Measurements from ENCODE around the gene NFATC2.
"Not testable (repeated sequence)": the region's sequence is repeated elsewhere in the genome, so short reads cannot be mapped to it uniquely, and the experiment has no call there.

The NFATC2 gene

DNA sequence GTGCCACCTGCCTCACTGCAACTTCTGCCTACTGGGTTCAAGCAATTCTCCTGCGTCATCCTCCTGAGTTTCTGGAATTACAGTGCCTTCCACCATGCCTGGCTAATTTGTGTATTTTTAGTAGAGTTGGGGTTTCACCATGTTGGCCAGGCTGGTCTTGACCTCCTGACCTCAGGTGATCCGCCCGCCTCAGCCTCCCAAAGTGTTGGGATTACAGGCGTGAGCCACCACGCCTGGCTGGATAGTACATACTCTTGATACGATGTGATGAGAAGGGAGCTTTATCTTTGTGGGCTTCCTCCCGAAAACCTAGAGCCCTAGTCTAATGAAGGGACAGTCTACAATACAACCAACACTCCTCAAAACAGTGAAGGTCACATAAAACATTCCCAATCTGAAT is 2.4 kb downstream of the NFATC2 start:
- DNase-seq (ENCODE audit: low read depth in 2 of 2) = not testable (repeated sequence)

DNA sequence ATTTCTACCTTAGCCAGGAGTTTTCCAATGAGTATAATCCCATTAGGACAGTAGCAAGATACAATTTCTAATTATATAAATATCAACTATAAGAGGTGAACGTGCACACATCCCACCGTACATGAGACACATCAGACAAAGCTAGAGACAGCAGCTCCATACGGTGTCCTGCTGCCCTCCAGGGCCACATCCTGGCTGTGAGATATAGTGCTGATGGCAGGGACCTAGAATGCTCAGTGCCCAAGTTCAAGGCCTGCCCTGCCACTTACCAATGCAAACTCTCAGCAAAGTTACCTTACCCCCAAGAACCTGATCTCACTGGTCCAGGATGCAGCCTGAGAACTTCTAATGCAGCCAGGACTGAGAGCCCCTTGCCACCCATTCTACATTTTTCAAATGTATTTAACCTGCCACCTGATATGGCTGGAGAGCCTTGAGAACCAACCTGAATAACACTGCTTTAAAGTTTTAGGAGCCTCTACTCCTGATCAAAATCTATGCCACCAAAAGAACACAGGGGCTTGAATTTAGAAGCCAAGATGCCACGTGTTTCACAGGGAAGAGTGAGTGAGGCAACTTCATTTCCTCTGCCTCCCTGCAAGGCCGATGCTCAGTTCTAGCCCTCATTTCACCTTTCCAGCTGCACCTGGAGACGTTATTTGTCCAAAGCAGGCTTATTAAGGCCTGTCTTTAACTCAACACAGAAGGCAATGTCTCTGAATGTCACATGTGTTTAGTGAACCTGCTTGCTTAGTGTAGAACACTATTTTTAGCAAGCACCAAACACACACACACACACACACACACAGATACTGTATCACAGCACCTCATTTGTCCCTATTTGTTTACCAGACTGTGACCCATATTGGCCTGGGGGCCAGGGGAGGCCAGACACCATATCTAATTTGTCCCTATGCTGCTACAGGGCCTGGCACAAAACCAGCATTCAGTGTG is 6.1 kb downstream of the NFATC2 start:
- DNase-seq (ENCODE audit: low read depth in 2 of 2) = no peak

DNA sequence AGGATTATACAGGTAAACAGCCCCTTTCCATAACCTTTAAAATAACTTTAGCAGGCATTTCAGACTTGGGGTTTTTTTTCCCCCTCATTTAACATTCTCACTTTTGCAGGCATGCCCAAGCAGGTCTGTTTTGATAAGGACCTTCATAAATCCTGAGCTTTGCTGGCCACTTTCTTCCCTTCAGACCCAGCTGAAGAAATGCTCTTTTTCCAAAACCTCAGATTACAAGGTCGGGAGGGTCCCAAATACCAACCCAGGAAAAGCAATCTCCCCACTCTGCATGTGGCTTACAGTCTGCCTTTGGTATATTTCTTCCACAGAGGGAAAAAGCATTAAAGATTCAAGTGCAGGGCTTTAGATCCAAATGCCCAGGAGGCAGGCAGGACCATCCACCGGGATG is 6.8 kb downstream of the NFATC2 start:
- DNase-seq (ENCODE audit: low read depth in 2 of 2) = no peak

DNA sequence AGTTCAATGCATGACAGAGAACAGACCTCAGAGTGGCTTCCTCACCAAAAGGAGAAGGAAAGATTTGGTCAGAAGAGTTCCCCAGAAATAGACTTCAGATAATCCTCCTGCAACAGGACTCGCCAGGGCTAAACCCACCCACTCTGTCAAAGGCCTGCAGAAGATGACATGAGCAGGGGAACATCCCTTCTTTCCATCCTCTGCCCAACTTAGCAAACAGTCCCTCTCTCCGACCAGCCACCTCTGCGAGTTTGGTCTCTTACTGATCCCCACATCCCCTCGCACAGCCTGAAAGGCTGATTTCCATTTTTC is 7.5 kb downstream of the NFATC2 start:
- DNase-seq (ENCODE audit: low read depth in 2 of 2) = no peak

DNA sequence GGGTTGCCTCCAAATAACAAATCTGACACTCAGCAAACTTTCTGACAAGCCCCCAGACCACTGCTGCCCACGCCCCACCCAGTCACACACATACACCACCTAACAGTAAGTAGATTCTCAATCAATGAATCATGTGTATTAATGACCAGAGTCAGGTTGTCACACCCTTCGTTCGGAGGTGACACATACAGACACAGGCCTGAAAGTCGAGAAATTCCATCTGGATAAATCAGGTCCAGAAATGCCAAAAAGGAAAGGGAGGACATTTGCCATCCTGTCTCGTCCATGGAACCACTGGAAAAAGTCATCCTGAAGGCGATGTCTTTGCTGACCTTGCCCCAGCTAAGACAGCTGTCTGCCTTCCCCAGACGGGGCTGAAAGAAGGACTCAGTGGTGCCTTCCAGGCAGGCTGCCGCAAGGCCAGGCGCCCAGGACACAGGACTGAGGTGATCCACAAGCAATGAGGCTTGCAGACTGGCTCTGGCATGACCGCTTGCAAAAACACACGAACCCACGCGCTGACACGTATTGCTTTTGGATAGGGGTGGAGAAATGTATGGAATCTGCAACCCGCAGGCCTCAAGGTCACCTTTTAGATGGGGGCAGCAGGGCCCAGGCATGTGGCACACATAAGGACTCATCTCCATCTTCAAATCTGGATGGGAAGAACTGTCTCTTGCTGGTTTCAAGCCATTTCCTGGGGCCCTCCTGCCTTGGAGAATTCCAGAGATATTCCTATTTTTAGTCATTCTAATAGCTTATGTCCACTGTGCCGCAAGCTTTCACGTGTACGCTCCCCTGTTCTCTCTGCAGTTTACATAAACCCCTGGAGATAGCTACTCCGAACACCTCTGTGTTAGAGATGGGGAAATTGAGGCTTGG is 9.0 kb downstream of the NFATC2 start:
- no peak for DNase-seq (ENCODE audit: low read depth in 2 of 2)

DNA sequence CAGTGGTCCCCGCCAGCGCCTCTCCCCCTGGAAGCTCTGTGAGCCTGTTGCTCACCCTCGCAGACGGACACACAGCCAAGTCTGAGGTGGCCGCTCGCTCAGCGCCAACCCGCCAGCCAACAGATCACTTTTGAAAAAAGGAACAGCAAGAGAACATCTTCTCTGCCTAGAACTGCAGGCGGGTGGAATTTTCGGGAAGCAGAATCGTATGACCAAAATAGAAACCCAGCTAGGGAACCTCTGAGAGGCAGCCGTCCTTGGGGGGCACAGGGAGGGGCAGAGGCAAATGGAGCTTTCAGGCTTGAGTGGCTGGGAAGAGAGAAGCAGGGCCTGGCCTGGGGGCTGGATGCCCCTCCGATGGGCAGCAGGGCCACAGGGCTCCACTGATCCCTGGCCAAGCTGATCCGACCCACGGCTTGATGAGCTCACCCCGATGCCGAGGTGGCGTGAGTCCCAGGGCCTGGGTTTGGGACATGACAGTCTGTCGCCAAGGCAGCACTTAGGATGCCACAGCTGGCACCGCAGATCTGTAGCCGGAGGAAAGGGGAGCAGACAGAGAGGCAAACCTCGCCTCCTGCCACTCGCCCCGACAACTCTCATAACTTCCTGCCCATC is 9.8 kb downstream of the NFATC2 start:
- DNase-seq (ENCODE audit: low read depth in 2 of 2) = no peak

DNA sequence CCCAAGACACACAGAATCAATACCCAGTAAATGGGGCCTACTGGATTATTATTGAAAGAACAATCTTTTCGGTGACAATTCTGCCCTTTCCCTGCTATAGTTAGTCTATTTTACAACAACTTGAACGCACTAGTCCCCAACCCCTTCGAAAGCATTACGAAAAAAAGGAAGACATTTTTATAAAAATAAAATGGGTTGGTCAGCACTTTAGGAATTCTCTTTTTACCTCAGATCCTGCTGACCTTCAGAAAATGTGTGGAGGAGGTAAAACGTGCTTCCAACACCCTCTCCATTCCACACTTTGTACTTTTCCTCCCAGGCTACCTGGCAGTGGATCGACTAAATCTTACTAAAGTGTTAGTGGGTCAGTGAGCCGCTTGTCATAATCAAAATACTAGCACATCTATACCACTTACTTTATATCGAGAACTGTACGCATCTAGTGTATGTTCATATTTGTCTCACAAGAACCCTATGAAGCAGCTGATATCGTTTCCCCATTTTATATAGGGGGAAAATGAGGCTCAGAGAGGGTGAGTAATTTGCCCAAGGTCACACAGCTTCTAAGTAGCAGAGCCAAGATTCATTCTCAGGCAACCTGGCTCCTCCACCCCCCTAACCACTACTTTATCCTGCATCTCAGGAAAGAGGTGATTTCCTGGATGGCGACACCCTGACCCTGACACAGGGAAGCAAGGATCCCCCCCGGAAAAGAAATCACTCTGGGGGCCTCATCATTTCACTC is 10.6 kb downstream of the NFATC2 start:
- no peak for DNase-seq (ENCODE audit: low read depth in 2 of 2)

DNA sequence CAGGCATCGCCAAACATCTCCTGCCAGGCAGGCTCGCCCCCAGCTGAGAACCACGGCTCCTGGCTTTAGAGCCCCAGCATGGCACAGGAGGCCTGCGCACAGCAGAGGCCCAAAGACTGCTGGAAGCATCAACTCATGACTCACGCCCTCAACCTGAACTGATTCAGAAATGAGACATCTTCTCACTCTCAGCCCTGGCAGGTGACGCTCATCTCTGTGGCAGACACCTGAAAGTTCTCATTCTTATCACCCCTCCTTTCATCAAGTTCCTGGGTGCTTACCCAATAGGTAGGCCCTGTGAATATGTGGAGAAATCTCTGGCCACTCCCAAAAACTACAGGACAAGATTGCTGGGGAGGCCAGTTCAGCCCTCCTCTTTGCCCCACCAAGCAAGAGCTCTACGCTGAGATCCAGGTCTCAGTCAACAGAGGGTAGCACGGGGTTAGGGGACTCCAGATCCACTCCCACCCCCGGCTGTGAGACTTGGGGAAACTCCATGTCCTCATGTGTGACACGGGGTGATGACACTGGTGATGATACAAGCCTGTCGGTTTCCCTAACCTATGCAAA is 11.3 kb downstream of the NFATC2 start:
- peak; percentile 42 to 68 for DNase-seq (ENCODE audit: low read depth in 2 of 2)

DNA sequence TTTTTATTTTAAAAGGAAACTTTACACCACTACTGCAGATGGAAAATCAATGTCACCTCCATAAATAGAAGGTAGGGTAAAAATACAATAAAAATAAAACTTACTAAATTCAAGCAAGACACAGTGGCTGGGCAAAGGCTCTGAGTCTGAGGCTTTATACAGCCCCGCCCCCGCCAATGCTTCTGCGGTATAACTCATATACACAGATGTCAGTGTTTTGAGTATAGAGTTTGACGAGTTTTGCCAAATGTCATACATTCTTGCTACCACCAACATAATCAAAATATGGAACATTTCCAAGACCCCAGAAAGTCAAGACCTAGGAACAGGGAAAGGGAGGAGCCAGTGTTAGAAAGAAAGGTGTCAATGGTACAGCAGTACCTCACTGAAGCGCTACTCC is 12.8 kb downstream of the NFATC2 start:
- DNase-seq (ENCODE audit: low read depth in 2 of 2) = peak; percentile 35 to 65

DNA sequence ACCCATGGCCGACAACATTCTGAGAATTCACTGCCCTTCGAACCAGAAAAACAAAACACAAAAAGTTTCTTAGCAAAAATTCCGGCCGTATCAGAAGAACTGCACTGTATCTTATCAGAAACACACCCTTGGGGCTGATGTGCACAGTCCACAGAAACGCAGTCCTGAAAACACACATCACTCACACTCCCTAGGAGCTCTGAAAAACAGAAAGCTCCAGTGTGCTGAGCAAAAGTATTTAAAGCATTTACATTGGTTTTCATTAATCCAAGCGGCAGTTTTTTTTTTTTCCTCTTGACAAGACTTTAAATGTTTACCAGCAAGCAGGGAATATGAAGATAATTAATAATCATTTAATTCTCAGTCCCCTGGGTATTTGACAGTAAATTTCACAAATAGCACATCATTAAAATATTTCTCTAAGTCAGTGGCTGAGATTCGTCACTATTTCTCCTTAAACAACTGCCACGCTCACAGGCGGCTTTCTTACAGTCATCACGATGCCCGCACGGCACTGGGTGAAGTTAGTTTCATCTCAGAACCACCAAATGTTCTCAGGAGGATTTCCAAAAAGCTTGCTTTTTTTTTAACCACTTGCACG is 13.3 kb downstream of the NFATC2 start:
- DNase-seq (ENCODE audit: low read depth in 2 of 2) = peak in 1 of 2 donors; percentile 42

DNA sequence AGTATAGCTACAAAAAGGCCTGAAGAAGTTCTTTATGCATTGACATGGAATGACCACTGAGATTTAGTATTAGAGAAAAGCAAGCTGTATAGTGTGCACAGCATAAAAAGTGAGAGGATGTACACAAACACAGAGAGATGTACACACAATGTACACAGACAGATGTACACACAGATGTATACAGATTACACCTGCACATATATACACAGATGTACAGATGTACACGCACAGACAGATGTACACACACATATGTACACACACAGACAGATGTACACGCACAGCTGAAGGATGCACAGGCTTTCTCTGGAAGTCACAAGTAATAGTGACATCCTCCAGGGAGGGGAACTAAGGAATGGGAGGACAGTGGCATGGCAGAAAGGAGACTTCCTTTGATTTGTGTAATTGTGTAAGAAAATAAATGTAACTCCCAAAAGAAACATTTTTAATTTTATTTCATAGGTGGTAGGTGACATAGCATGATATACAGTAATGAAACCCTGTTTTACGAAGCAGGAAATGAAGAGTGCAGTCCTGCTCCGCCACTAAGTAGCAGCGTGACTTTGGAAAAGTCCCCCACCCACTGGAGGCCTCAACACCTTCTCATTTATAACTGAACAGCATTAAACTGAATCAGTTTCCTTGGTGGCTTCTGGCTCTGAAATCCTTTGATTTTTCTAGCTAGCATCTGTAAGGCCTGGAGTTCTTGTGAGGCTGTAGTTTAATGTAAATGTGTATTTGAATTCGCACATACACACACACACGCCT is 14.1 kb downstream of the NFATC2 start:
- DNase-seq (ENCODE audit: low read depth in 2 of 2) = peak in 1 of 2 donors; percentile 59

DNA sequence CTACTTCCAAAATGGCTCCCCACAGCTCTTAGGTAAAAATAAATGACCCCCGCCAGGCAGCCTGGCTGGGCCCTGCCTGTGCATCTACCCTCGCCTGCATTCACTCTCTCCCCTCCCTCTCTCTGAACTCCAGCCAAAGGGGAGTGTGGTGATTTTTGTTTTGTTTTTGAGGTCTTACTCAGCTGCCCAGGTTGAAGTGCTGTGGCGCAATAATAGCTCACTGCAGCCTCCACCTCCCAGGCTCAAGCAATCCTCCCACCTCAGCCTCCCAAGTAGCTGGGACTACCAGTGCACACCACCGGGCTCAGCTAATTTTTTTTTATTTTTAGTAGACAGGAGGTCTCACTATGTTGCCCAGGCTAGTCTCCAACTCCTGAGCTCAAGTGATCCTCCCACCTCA is 15.8 kb downstream of the NFATC2 start:
- no peak for DNase-seq (ENCODE audit: low read depth in 2 of 2)

DNA sequence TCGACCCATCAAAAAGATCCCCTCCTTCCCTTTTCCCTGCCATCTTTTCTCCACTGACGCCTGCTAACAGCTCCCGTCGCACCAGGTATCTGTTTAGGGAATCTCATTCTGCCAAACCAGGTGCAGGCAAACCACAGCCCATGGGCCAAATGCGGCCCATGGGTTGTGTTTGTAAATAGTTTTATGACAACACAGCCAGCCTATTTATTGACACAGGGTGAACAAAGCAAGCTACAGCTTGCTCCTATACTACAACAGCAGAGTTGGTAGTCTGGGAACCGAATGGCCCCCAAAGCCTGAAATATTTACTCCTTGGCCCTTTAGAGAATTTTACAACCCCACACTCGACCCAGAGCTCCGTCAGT is 16.4 kb downstream of the NFATC2 start:
- no peak for DNase-seq (ENCODE audit: low read depth in 2 of 2)

DNA sequence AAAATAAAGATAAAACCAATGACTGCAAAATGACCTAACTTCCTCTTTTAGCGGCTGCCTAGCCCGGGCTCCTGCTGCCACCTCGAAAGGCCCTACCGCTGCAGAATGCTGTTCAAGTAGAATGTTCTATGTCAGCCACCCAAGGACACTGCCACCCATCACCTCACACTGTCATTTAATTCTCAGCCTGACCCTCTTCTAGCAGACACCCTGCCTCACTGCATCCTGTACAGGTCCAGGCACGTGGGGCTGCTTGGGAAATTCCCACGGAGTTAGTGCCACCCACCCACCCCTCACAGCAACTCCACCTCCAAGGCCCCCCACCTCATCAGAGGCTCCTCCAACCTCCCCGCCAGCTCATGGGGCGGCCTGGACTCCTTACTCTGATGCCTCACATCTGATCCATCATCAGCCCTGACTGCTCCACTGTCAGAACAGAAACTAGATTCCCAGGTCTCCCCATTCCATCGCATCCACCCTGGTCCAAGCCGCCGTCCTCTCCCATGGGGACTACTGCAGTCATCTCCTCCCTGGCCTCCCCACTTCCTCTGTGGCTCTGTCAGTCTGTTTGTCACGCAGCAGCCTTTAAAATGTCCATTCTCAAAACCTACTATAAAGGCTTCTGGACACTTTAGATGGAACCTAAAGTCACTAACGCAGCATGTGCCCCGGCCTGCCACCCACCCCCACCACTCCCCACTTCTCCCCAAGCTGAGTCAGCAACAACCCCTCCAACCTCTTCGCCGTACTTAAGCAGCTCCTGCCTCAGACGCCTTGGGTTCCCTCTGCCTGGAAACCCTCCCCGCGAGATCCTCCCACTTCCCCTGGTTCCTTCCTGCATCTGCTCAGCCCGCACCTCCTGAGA is 17.0 kb downstream of the NFATC2 start:
- DNase-seq (ENCODE audit: low read depth in 2 of 2) = peak; percentile 47 to 58

DNA sequence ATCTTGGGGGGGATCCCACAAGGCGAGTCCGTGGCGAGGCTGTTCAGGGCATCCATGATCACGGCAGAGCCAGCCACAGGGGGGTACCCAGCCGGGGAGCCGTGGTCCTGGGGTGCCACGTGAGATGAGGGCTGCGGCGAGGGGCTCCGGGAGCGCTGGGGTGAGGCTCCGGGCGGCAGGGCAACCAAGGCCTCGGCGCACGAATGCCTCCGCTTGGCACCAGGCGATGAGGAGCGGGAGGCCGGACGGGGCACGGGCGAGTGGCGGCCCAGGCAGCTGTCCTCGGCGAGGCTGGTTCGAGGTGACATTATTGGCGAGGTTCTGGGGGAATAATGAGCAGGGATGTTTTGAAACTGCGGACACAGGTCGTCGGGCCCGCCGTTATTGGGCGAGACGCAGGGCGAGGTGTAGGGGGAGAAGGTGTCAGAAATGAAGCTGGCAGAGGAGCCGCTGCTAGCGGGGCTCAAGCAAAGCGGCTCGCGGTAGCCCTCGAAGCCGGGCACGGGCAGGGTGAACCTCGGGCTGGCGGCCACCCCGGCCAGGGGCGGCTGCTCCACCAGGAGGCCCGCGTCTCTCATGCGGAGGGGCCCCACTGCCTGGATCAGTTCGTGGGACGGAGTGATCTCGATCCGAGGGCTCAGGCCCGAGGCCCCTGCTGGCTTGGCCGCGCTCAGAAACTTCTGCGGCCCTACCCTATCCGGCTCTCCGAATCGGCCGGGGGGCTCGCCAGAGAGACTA is 19.1 kb downstream of the NFATC2 start:
- no peak for DNase-seq (ENCODE audit: low read depth in 2 of 2)

DNA sequence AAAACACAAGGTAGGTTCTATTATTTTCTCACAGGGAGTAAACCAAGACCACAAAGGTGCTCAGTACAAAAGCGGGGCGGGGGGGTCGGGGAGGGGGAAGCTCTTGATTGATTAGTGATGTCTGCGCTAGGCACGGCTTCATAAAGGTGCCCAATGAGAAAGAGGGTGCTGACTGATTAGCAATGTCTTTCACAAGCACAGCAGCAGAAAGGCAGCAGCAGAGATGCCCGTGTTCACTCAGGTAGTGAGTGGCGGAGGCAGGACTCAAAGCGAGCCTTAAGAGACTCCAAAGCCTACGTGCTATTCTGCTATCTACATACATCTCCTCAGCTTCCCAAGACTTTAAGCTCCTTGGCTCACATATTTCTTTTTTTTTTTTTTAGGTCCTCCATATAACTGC is 20.3 kb downstream of the NFATC2 start:
- no peak for DNase-seq (ENCODE audit: low read depth in 2 of 2)

DNA sequence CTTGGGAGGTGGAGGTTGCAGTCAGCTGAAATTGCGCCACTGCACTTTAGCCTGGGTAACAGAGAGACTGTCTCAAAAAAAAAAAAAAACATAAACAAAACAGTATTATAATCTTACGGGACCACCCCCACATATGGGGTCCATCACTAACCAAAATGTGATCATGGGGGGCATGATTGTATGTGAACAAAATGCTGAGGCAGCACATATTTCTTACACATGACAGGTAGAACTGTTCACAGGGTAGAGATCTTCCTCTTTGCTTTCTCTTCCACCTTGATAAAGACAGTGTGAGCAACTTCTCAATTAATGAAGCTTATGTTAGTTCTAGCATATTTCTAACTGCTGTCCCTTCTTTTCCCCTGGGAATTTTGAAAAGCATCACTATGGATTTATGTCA is 24.7 kb downstream of the NFATC2 start:
- DNase-seq (ENCODE audit: low read depth in 2 of 2) = no peak

DNA sequence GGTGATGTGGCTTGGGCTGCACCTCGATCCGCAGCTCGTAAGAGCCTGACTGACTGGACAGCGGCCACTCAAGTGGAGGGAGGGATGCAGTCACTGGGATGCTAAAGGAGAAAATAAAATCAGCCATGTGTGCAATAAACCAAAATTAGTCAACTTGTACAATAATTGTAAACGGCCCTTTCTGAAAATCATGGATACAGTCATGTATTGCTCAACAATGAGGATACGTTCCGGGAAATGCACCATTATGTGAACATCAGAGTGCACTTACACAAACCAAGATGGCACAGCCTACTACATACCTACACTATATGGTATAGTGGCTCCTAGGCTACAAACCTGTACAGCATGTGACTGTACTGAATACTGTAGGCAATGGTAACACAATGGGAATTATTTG is 25.7 kb downstream of the NFATC2 start:
- DNase-seq (ENCODE audit: low read depth in 2 of 2) = no peak

DNA sequence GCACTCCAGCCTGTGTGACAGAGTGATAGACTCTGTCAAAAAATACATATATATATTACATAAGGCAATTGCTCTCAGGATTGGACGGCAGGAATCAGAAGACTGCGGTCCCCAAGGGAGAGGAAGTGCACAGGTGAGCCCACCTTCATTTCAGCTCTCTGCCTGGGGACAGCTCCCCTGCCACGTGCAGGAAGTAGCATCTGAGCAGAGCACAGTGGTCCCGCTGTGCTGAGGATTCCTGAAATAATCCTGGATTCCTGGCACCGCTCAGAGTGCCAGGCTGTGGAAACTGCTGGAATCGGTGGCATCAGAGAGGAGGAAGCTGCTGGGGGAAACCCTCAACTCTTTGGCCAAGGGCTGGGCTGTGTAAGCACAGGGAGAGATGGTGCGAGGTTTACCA is 27.7 kb downstream of the NFATC2 start:
- DNase-seq (ENCODE audit: low read depth in 2 of 2) = no peak
